T-cell (primary cell): ENCODE measurements around the gene IGFL2. TPM values are rescaled to one million over a fixed set of nuclear protein-coding genes. Genes with fewer than 3 reads are reported as not detected.
"Not testable (repeated sequence)": the region's sequence is repeated elsewhere in the genome, so short reads cannot be mapped to it uniquely, and the experiment has no call there.

Source experiments
- ATAC-seq, 4 experiments: fragments of 200-7000 bp in 3 of 4; fragments of 150-1000 bp in 1 of 4; cut with Tn5 transposase; replicated peaks in 1 of 4; 1 replicate in 3 of 4; 2 replicates in 1 of 4; pipeline ENCODE4 v1.10.0; 2021; ENCODE audit warnings: moderate library complexity in 3 of 4, mild to moderate bottlenecking in 2 of 4, moderate number of reproducible peaks in 1 of 4
- CTCF ChIA-PET, 2 donors: fragments of 300-600 bp; sonication (Branson Sonifier 250); formaldehyde crosslinking; loops; one replicate each; lab custom pipeline; 2022; ENCODE audit warnings: antibody characterized with exemption in 2 of 2; lab: Charles Lee
- POLR2A ChIA-PET, 2 donors: fragments of 300-600 bp; sonication (Branson Sonifier 250); formaldehyde crosslinking; loops; one replicate each; lab custom pipeline; 2022; ENCODE audit warnings: antibody characterized with exemption in 2 of 2; lab: Charles Lee
- DNase-seq, 35 experiments: peaks; one replicate each; pipeline versions ENCODE4 v3.0.0 to v3.0.0-alpha.2; 2013 to 2023
- H3K27ac ChIP-seq: one replicate; pipeline ENCODE4 v1.5.1; 2013; ENCODE audit warnings: low read length
- H3K27me3 ChIP-seq, 2 experiments: replicated peaks in 1 of 2; 1 replicate in 1 of 2; 2 replicates in 1 of 2; pipeline versions ENCODE4 v1.6.1 to v1.7.0; 2013; ENCODE audit warnings: low read length in 1 of 2, mixed read lengths in 1 of 2; ENCODE audit not compliant: control insufficient read depth in 2 of 2, insufficient read depth in 2 of 2; ENCODE audit errors: extremely low read depth in 1 of 2
- H3K36me3 ChIP-seq, 2 donors: 1 replicate in 1 of 2; 2 replicates in 1 of 2; pipeline versions ENCODE4 v1.6.1 to v1.7.0; 2013; ENCODE audit warnings: low read length in 1 of 2; ENCODE audit not compliant: control insufficient read depth in 2 of 2, insufficient read depth in 1 of 2; ENCODE audit errors: extremely low read depth in 1 of 2
- H3K4me1 ChIP-seq, 2 experiments: 1 replicate in 1 of 2; 2 replicates in 1 of 2; pipeline versions ENCODE4 v1.6.1 to v1.7.0; 2013; ENCODE audit warnings: low read length in 2 of 2, mixed read lengths in 1 of 2; ENCODE audit not compliant: insufficient read depth in 2 of 2, control insufficient read depth in 1 of 2; ENCODE audit errors: extremely low read depth in 1 of 2
- H3K4me3 ChIP-seq, 2 donors: 1 replicate in 1 of 2; 2 replicates in 1 of 2; pipeline versions ENCODE4 v1.5.1 to v1.7.0; 2013; ENCODE audit warnings: mild to moderate bottlenecking in 2 of 2, low read length in 1 of 2, moderate library complexity in 1 of 2; ENCODE audit not compliant: control insufficient read depth in 1 of 2; ENCODE audit errors: extremely low read depth in 1 of 2
- H3K9me3 ChIP-seq: 2 replicates; pipeline ENCODE4 v1.7.0; 2013
- H3K27ac Mint-ChIP-seq, 2 donors: one replicate each; pipeline ENCODE4 v1.8.0; 2020 to 2021; ENCODE audit warnings: mild to moderate bottlenecking in 2 of 2, mixed read lengths in 2 of 2
- H3K27me3 Mint-ChIP-seq, 2 donors: one replicate each; pipeline ENCODE4 v1.8.0; 2021 to 2022; ENCODE audit warnings: mixed read lengths in 2 of 2
- H3K36me3 Mint-ChIP-seq: one replicate; pipeline ENCODE4 v1.8.0; 2021; ENCODE audit warnings: mixed read lengths
- H3K4me1 Mint-ChIP-seq, 3 donors: one replicate each; pipeline ENCODE4 v1.8.0; 2020 to 2022; ENCODE audit warnings: mixed read lengths in 3 of 3, mild to moderate bottlenecking in 1 of 3
- H3K4me3 Mint-ChIP-seq, 3 donors: one replicate each; pipeline ENCODE4 v1.8.0; 2020 to 2022; ENCODE audit warnings: mild to moderate bottlenecking in 3 of 3, mixed read lengths in 3 of 3, moderate library complexity in 3 of 3
- H3K9me3 Mint-ChIP-seq, 3 donors: one replicate each; pipeline ENCODE4 v1.8.0; 2020 to 2022; ENCODE audit warnings: mixed read lengths in 3 of 3
- WGBS: methylation state at CpG from one replicate; pipeline ENCODE4 v1.1.5; 2013; ENCODE audit warnings: missing lambda C conversion rate; ENCODE audit not compliant: insufficient coverage; 5-methylcytosine and 5-hydroxymethylcytosine counted together
- total RNA-seq, 35 experiments: library from RNA in 6 of 35; stranded (reverse) in 6 of 35; fragments of 120-200 nt in 1 of 35; gene quantifications; one replicate each; pipeline versions ENCODE4 v1.2.1 to v1.2.4 and lab custom pipeline; 2013 to 2026

Gene IGFL2
- total RNA-seq, 5 donors from 2014 or later (not counting 1 experiment from before 2014, with no cell fraction given), result 0.32 TPM; not detected in 4

- Mint-ChIP-seq H3K4me1 (no peaks in the 10 kb centered on the region), H3K36me3 (no peaks in the 10 kb centered on the region), H3K27ac (no peak overlapping the region), H3K9me3 (no peaks in the 10 kb centered on the region), H3K4me3 (no peak overlapping the region), H3K27me3 (peaks cover 32 to 48% of the 10 kb centered on the region in 2 donors)
- no peaks in the 10 kb centered on the region for H3K36me3 ChIP-seq
- CTCF ChIA-PET, result no interaction called here
- DNase-seq (no peak), ATAC-seq (no peak)
- no peak overlapping the region for H3K27ac ChIP-seq
- peaks cover 0 to 14% of the 10 kb centered on the region in 2 experiments for H3K27me3 ChIP-seq
- no peaks in the 10 kb centered on the region for H3K4me1 ChIP-seq
- no CpG with 5 or more reads among the region's 8 CpGs for WGBS
- POLR2A ChIA-PET, result no interaction called here
- no peak overlapping the region for H3K4me3 ChIP-seq
- H3K9me3 ChIP-seq, result no peaks in the 10 kb centered on the region
Measured at GRCh38 chr19:46147166-46147740, 785 bp upstream of the IGFL2 start.

DNA sequence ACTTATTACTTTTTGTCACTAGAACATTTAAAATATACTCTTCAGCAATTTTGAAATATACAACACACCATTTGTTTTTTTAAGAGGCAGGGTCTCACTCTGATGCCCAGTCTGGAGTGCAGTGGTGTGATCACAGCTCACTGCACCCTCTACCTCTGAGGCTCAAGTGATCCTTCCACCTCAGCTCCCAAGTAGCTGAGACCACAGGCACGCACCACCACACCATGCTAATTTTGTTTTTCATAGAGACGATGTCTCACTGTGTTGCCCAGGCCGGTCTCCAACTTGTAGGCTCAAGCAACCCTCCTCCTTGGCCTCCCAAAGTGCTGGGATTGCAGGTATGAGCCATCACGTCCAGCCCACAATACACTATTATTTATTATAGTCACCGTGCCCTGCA, 2.6 kb downstream of the IGFL2 start:
- no peak for DNase-seq
- Histone ChIP-seq H3K36me3 (no peaks in the 10 kb centered on the region), H3K4me1 (no peaks in the 10 kb centered on the region), H3K27me3 (peaks cover 0 to 21% of the 10 kb centered on the region in 2 experiments), H3K9me3 (no peaks in the 10 kb centered on the region), H3K4me3 (no peak overlapping the region), H3K27ac (no peak overlapping the region)
- Mint-ChIP-seq H3K36me3 (no peaks in the 10 kb centered on the region), H3K27ac (no peak overlapping the region), H3K4me1 (no peaks in the 10 kb centered on the region), H3K9me3 (no peaks in the 10 kb centered on the region), H3K27me3 (peaks cover 43 to 59% of the 10 kb centered on the region in 2 donors), H3K4me3 (no peak overlapping the region)
- CTCF ChIA-PET, result no interaction called here
- POLR2A ChIA-PET, result no interaction called here
- no peak for ATAC-seq
- WGBS, result 87% methylated on average over 5 of the region's 5 CpGs

DNA sequence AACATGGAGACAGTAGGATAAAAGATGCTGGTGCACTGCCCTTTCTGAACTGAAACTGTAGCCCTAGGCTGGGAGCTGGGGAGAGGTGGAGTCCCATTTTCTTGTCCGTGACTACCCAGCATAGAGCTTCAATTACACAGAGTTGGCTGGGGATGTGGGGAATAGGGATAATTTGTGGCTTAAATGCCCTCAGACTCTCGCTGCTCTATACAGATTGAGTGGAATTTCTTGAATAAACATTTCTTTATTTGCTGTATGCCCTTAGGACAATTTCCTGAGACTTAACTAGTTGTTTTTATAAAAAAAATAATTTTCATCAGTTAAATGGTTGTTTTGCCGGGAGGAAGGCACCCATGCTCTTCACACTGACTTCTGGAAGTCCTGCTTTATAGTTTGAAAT, 7.2 kb downstream of the IGFL2 start:
- H3K27ac Mint-ChIP-seq, result no peak overlapping the region
- whole genome bisulfite sequencing, result no CpG with 5 or more reads among the region's 3 CpGs
- DNase-seq, result no peak
- no peak for ATAC-seq
- POLR2A ChIA-PET, result no interaction called here
- no peaks in the 10 kb centered on the region for H3K9me3 Mint-ChIP-seq
- no peak overlapping the region for H3K27ac ChIP-seq
- H3K36me3 ChIP-seq, result no peaks in the 10 kb centered on the region
- peaks cover 2 to 15% of the 10 kb centered on the region in 2 experiments for H3K27me3 ChIP-seq
- H3K9me3 ChIP-seq, result no peaks in the 10 kb centered on the region
- no peak overlapping the region for H3K4me3 ChIP-seq
- no peaks in the 10 kb centered on the region for H3K4me1 Mint-ChIP-seq
- no peak overlapping the region for H3K4me3 Mint-ChIP-seq
- no peaks in the 10 kb centered on the region for H3K4me1 ChIP-seq
- CTCF ChIA-PET, result no interaction called here
- H3K27me3 Mint-ChIP-seq, result peaks cover 40 to 57% of the 10 kb centered on the region in 2 donors
- H3K36me3 Mint-ChIP-seq, result no peaks in the 10 kb centered on the region

DNA sequence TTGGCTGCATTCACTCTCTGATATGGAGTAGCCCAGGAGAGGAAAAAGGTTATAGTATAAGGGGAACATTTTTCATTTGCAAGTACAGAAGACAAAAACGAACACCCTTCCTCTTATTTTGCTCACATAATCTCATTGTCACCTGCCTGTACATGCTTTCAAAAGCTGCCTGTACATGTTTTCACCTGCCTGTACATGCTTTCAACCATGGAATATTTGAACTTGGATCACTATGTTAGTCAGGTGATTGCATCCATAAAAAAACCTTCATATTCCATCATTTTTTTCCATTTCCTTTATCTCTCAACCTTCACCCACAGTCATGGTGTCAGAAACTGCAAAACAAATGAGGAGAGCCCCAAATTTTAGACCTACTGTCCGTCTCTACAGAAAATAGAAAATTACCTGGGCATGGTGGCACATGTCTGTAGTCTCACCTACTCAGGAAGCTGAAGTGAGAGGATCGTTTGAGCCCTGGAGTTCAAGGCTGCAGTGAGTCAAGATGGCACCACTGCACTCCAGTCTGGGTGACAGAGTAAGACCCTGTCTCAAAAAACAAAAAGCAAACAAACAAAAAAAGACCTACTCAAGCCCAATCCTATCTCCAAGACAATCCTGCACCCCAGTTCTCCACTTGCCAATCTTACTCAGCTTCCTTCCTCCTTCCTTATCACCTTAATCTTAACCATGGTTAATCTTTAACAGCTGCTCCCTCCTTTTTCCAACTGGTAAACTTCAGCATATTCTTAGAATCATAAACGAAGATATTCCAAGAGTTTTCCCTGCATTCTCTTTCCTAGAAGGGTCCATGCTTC, 11.6 kb downstream of the IGFL2 start:
- POLR2A ChIA-PET, result interaction anchor here in 1 of 2 donors (0.6 kb wide), 1 partner anchor 17 kb away, joined by 4 read pairs; no protein-coding TSS in a partner anchor
- DNase-seq (no peak), ATAC-seq (no peak)
- Histone ChIP-seq H3K27ac (no peak overlapping the region), H3K4me3 (no peak overlapping the region), H3K36me3 (no peaks in the 10 kb centered on the region), H3K9me3 (no peaks in the 10 kb centered on the region), H3K4me1 (no peaks in the 10 kb centered on the region), H3K27me3 (peaks cover 2 to 23% of the 10 kb centered on the region in 2 experiments)
- H3K27ac Mint-ChIP-seq, result no peak overlapping the region
- peaks cover 17 to 23% (median 20%) of the 10 kb centered on the region in 3 donors for H3K9me3 Mint-ChIP-seq
- H3K27me3 Mint-ChIP-seq, result peaks cover 44 to 53% of the 10 kb centered on the region in 2 donors
- no peak overlapping the region for H3K4me3 Mint-ChIP-seq
- WGBS, result 37% methylated on average over 3 of the region's 4 CpGs
- CTCF ChIA-PET, result interaction anchor here in 1 of 2 donors (0.5 kb wide), 1 partner anchor 339 kb away, joined by 3 read pairs; no protein-coding TSS in a partner anchor
- H3K4me1 Mint-ChIP-seq, result no peaks in the 10 kb centered on the region
- H3K36me3 Mint-ChIP-seq, result peaks cover 8% of the 10 kb centered on the region

DNA sequence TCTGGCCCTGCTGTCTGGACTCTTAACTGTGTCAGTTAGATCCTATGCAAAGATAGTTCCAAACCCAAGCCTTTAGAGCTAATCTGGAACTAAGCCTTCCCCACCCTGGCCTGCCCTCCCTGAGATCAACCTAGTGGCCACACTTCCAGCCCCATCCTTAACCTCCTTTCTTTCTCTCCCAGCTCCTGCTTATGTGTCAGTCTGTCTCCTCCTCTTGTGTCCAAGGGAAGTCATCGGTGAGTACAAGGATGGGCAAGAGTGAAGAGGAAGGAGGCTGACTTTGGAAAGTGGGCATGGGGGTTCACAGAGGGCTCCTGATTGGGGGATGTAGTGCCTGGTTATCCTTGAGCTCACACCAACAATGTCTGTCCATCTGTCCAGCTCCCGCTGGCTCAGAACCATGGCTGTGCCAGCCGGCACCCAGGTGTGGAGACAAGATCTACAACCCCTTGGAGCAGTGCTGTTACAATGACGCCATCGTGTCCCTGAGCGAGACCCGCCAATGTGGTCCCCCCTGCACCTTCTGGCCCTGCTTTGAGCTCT, 12.3 kb downstream of the IGFL2 start:
- H3K27ac ChIP-seq, result no peak overlapping the region
- ATAC-seq (no peak), DNase-seq (no peak)
- no peaks in the 10 kb centered on the region for H3K9me3 ChIP-seq
- peaks cover 8% of the 10 kb centered on the region for H3K36me3 Mint-ChIP-seq
- no peaks in the 10 kb centered on the region for H3K4me1 Mint-ChIP-seq
- no peak overlapping the region for H3K4me3 Mint-ChIP-seq
- peaks cover 49 to 56% of the 10 kb centered on the region in 2 donors for H3K27me3 Mint-ChIP-seq
- ChIA-PET CTCF (interaction anchor here in 1 of 2 donors (0.5 kb wide), 1 partner anchor 338 kb away, joined by 3 read pairs; no protein-coding TSS in a partner anchor), POLR2A (no interaction called here)
- H3K27me3 ChIP-seq, result peaks cover 2 to 22% of the 10 kb centered on the region in 2 experiments
- WGBS, result 81% methylated on average over 6 of the region's 7 CpGs
- H3K27ac Mint-ChIP-seq, result no peak overlapping the region
- H3K9me3 Mint-ChIP-seq, result peaks cover 17 to 23% (median 20%) of the 10 kb centered on the region in 3 donors
- no peaks in the 10 kb centered on the region for H3K36me3 ChIP-seq
- no peaks in the 10 kb centered on the region for H3K4me1 ChIP-seq
- H3K4me3 ChIP-seq, result no peak overlapping the region

- H3K27ac ChIP-seq, H3K4me1 Mint-ChIP-seq, H3K4me3 ChIP-seq, H3K9me3 ChIP-seq, H3K27ac Mint-ChIP-seq, DNase-seq, ATAC-seq, H3K36me3 Mint-ChIP-seq, H3K4me1 ChIP-seq, H3K36me3 ChIP-seq, H3K4me3 Mint-ChIP-seq, CTCF ChIA-PET: not testable (repeated sequence)
- Mint-ChIP-seq H3K9me3 (peaks cover 17 to 23% (median 20%) of the 10 kb centered on the region in 3 donors), H3K27me3 (peaks cover 45 to 55% of the 10 kb centered on the region in 2 donors)
- POLR2A ChIA-PET, result interaction anchor here in 1 of 2 donors (0.5 kb wide), 1 partner anchor 361 kb away, joined by 3 read pairs; no protein-coding TSS in a partner anchor
- WGBS, result no CpG with 5 or more reads among the region's 2 CpGs
- H3K27me3 ChIP-seq, result peaks cover 2 to 27% of the 10 kb centered on the region in 2 experiments
Measured at GRCh38 chr19:46161642-46162257, 13.7 kb downstream of the IGFL2 start.
